ENCODE measurements around the gene MITD1. TPM values are rescaled to one million over a fixed set of nuclear protein-coding genes. Genes with fewer than 3 reads are reported as not detected.
"Not testable (repeated sequence)": the region's sequence is repeated elsewhere in the genome, so short reads cannot be mapped to it uniquely, and the experiment has no call there.

Gene MITD1
- total RNA-seq, 1 donor from 2014 or later, result 49.0 TPM

- DNase-seq (ENCODE audit: extremely low read depth, low read depth, low spot score), result peak; percentile 36
These were observed 26.0 kb downstream of the MITD1 start, which contains the start of the genes LIPT1 and TSGA10 for GRCh38 chr2:99154643-99155536. TSS of gene LIPT1 (plus strand) at chr2:99154967. CDS start at chr2:99161958, 6,991 bp downstream. TSS of gene TSGA10 (minus strand) at chr2:99154942. CDS start at chr2:99109439, 45,503 bp downstream.

- DNase-seq (ENCODE audit: extremely low read depth, low read depth, low spot score), result no peak
These were observed 26.8 kb downstream of the MITD1 start for GRCh38 chr2:99153921-99154604.

- DNase-seq (ENCODE audit: extremely low read depth, low read depth, low spot score), result no peak
These were observed 28.5 kb downstream of the MITD1 start for GRCh38 chr2:99152199-99152895.

GRCh38 chr2:99150706-99151105 is 30.2 kb downstream of the MITD1 start:
- DNase-seq (ENCODE audit: extremely low read depth, low read depth, low spot score), result no peak

- no peak for DNase-seq (ENCODE audit: extremely low read depth, low read depth, low spot score)
These were observed 39.4 kb downstream of the MITD1 start, which contains the start of gene C2orf15 for GRCh38 chr2:99141110-99142108. TSS of gene C2orf15 (plus strand) at chr2:99141707. CDS start at chr2:99150559, 8,852 bp downstream.

- DNase-seq (ENCODE audit: extremely low read depth, low read depth, low spot score), result no peak
These were observed 40.1 kb downstream of the MITD1 start for GRCh38 chr2:99140860-99141109.

- no peak for DNase-seq (ENCODE audit: extremely low read depth, low read depth, low spot score)
These were observed 40.6 kb downstream of the MITD1 start for GRCh38 chr2:99140056-99140859.

GRCh38 chr2:99139003-99139402 is 41.9 kb downstream of the MITD1 start:
- no peak for DNase-seq (ENCODE audit: extremely low read depth, low read depth, low spot score)

GRCh38 chr2:99135044-99135556 is 45.8 kb downstream of the MITD1 start:
- DNase-seq (ENCODE audit: extremely low read depth, low read depth, low spot score), result not testable (repeated sequence)

- no peak for DNase-seq (ENCODE audit: extremely low read depth, low read depth, low spot score)
These were observed 52.9 kb downstream of the MITD1 start for GRCh38 chr2:99127981-99128380.

Other genes starting within 250 kb of the MITD1 start
- 10.7 and 13.3 TPM in 2 replicates for gene CRACDL, start 244.8 kb downstream of the MITD1 start, total RNA-seq
- 0.41 TPM in 1 of 2 replicates, not detected in the other for gene C2orf15, start 39.4 kb downstream of the MITD1 start, total RNA-seq
- gene TSGA10, start 26.1 kb downstream of the MITD1 start, total RNA-seq, result 5.5 TPM in 2 replicates
- 2.8 and 7.6 TPM in 2 replicates for gene LIPT1, start 26.1 kb downstream of the MITD1 start, total RNA-seq
- gene MRPL30, start 126 bp upstream of the MITD1 start, total RNA-seq, result 37.2 and 39.7 TPM in 2 replicates
- gene LYG2, start 74.6 kb upstream of the MITD1 start, total RNA-seq, result not detected in 2 replicates
- gene LYG1, start 120.1 kb upstream of the MITD1 start, total RNA-seq, result 1.2 TPM in 1 of 2 replicates, not detected in the other
- 75.1 and 100 TPM in 2 replicates for gene TXNDC9, start 155.3 kb upstream of the MITD1 start, total RNA-seq
- 36.7 and 42.5 TPM in 2 replicates for gene EIF5B, start 156.3 kb upstream of the MITD1 start, total RNA-seq